SJCRH30 (cell line): ENCODE results near the gene GH2. TPM values are rescaled to one million over a fixed set of nuclear protein-coding genes. Genes with fewer than 3 reads are reported as not detected.
A peak's percentile ranks its signal among the peaks of the same experiment; 100 is the strongest.
"Not testable (repeated sequence)": the region's sequence is repeated elsewhere in the genome, so short reads cannot be mapped to it uniquely, and the experiment has no call there.

ENCODE experiments used
- DNase-seq, 2 experiments: peaks; one replicate each; pipeline ENCODE4 v3.0.0-alpha.2; 2015 to 2020
- H3K27ac ChIP-seq: fragments of 250-450 bp; sonication (Bioruptor Pico); 2 replicates; pipeline ENCODE4 v1.5.1; 2020; ENCODE audit warnings: mild to moderate bottlenecking, moderate library complexity
- H3K27me3 ChIP-seq: fragments of 250-450 bp; sonication (Bioruptor Pico); 2 replicates; pipeline ENCODE4 v1.5.1; 2020; ENCODE audit warnings: mild to moderate bottlenecking, moderate library complexity
- H3K36me3 ChIP-seq: fragments of 250-450 bp; sonication (Bioruptor Pico); 2 replicates; pipeline ENCODE4 v1.5.1; 2020; ENCODE audit warnings: mild to moderate bottlenecking, moderate library complexity
- H3K4me1 ChIP-seq: fragments of 250-450 bp; sonication (Bioruptor Pico); 2 replicates; pipeline ENCODE4 v1.5.1; 2020; ENCODE audit warnings: mild to moderate bottlenecking, moderate library complexity
- H3K4me3 ChIP-seq: fragments of 250-450 bp; sonication (Bioruptor Pico); 2 replicates; pipeline ENCODE4 v1.5.1; 2020; ENCODE audit warnings: mild to moderate bottlenecking, moderate library complexity
- H3K9me3 ChIP-seq: fragments of 250-450 bp; sonication (Bioruptor Pico); replicated peaks from 2 replicates; pipeline ENCODE4 v1.5.1; 2020; ENCODE audit warnings: mild to moderate bottlenecking, moderate library complexity
- total RNA-seq: library from RNA; depleted of rRNA; stranded (reverse); fragments of >200 nt; shearing (Covaris generic); gene quantifications from 2 replicates; pipeline ENCODE4 v1.2.3, GENCODE V29; 2014

Gene GH2
- total RNA-seq, 1 experiment from 2014 or later = not detected

GRCh38 chr17:63896524-63897354, 15.0 kb upstream of the GH2 start, which contains the start of gene CSH1:
Gene CSH1, minus strand, starts transcription at chr17:63896574. Its CDS starts 63 bp downstream, at chr17:63896511.
- not testable (repeated sequence) for H3K4me3 ChIP-seq, H3K36me3 ChIP-seq, H3K27me3 ChIP-seq, DNase-seq, H3K9me3 ChIP-seq, H3K27ac ChIP-seq, H3K4me1 ChIP-seq

GRCh38 chr17:63894821-63895220, 13.1 kb upstream of the GH2 start:
- H3K4me1 ChIP-seq, DNase-seq: not testable (repeated sequence)

GRCh38 chr17:63894021-63894420, 12.3 kb upstream of the GH2 start:
- not testable (repeated sequence) for H3K4me1 ChIP-seq, H3K27ac ChIP-seq, DNase-seq, H3K9me3 ChIP-seq, H3K27me3 ChIP-seq, H3K36me3 ChIP-seq, H3K4me3 ChIP-seq

More at GRCh38 chr17:63894821-63895220, 13.1 kb upstream of the GH2 start:
- H3K9me3 ChIP-seq, H3K27ac ChIP-seq, H3K36me3 ChIP-seq, H3K27me3 ChIP-seq, H3K4me3 ChIP-seq: not testable (repeated sequence)

- DNase-seq = peak in 1 of 2 experiments; percentile 39
- H3K4me3 ChIP-seq = not testable (repeated sequence)
Observed at GRCh38 chr17:63892316-63893037, 10.7 kb upstream of the GH2 start.

GRCh38 chr17:63889026-63889848, 7.5 kb upstream of the GH2 start:
- not testable (repeated sequence) for H3K4me3 ChIP-seq, H3K4me1 ChIP-seq, H3K9me3 ChIP-seq, H3K36me3 ChIP-seq, H3K27ac ChIP-seq, H3K27me3 ChIP-seq
- peak; percentile 39 to 51 for DNase-seq

More at GRCh38 chr17:63892316-63893037, 10.7 kb upstream of the GH2 start:
- not testable (repeated sequence) for H3K27me3 ChIP-seq, H3K27ac ChIP-seq, H3K36me3 ChIP-seq, H3K9me3 ChIP-seq, H3K4me1 ChIP-seq

- not testable (repeated sequence) for DNase-seq, H3K27ac ChIP-seq, H3K36me3 ChIP-seq, H3K4me1 ChIP-seq, H3K4me3 ChIP-seq, H3K27me3 ChIP-seq, H3K9me3 ChIP-seq
Observed at GRCh38 chr17:63885119-63885518, 3.4 kb upstream of the GH2 start.

- H3K36me3 ChIP-seq, H3K9me3 ChIP-seq, H3K4me3 ChIP-seq, H3K4me1 ChIP-seq, DNase-seq, H3K27ac ChIP-seq, H3K27me3 ChIP-seq: not testable (repeated sequence)
Observed at GRCh38 chr17:63882626-63883126, 932 bp upstream of the GH2 start.

- H3K27ac ChIP-seq, H3K9me3 ChIP-seq, H3K36me3 ChIP-seq, DNase-seq, H3K4me1 ChIP-seq, H3K4me3 ChIP-seq, H3K27me3 ChIP-seq: not testable (repeated sequence)
Observed at GRCh38 chr17:63881337-63881736, 407 bp downstream of the GH2 start.

- Histone ChIP-seq H3K4me1 (no peaks in the 10 kb centered on the region), H3K4me3 (no peak overlapping the region), H3K9me3 (no peaks in the 10 kb centered on the region), H3K27me3 (no peaks in the 10 kb centered on the region), H3K36me3 (no peaks in the 10 kb centered on the region), H3K27ac (no peak overlapping the region)
- DNase-seq = no peak
Observed at GRCh38 chr17:63880706-63881105, 1.0 kb downstream of the GH2 start.

- not testable (repeated sequence) for H3K27me3 ChIP-seq, H3K9me3 ChIP-seq, H3K27ac ChIP-seq, H3K4me3 ChIP-seq, H3K4me1 ChIP-seq, DNase-seq, H3K36me3 ChIP-seq
Observed at GRCh38 chr17:63878413-63878812, 3.3 kb downstream of the GH2 start.

- H3K4me1 ChIP-seq, H3K4me3 ChIP-seq, H3K36me3 ChIP-seq, DNase-seq, H3K27me3 ChIP-seq, H3K27ac ChIP-seq, H3K9me3 ChIP-seq: not testable (repeated sequence)
Observed at GRCh38 chr17:63874693-63875092, 7.1 kb downstream of the GH2 start.

- not testable (repeated sequence) for H3K9me3 ChIP-seq, H3K4me1 ChIP-seq, H3K4me3 ChIP-seq, H3K27me3 ChIP-seq, DNase-seq, H3K36me3 ChIP-seq, H3K27ac ChIP-seq
Observed at GRCh38 chr17:63874061-63874626, 7.6 kb downstream of the GH2 start.

GRCh38 chr17:63873577-63873976, 8.2 kb downstream of the GH2 start, which contains the start of gene CSH2:
Gene CSH2, minus strand, starts transcription at chr17:63873677. Its CDS starts 63 bp downstream, at chr17:63873614.
- H3K27ac ChIP-seq, H3K4me3 ChIP-seq, H3K9me3 ChIP-seq, DNase-seq, H3K4me1 ChIP-seq, H3K36me3 ChIP-seq, H3K27me3 ChIP-seq: not testable (repeated sequence)

- DNase-seq, H3K36me3 ChIP-seq, H3K4me1 ChIP-seq, H3K9me3 ChIP-seq, H3K27me3 ChIP-seq, H3K27ac ChIP-seq, H3K4me3 ChIP-seq: not testable (repeated sequence)
Observed at GRCh38 chr17:63871646-63872365, 9.9 kb downstream of the GH2 start.
